CD4-positive, alpha-beta T cell treated with Interferon alpha-2 for 1 hour (primary cell): Measurements from ENCODE around the gene CHST15.
"Not testable (repeated sequence)": the region's sequence is repeated elsewhere in the genome, so short reads cannot be mapped to it uniquely, and the experiment has no call there.

Source experiments
- DNase-seq, 2 donors: peaks; one replicate each; pipeline ENCODE4 v3.0.0-alpha.2; 2020 to 2022

Gene CHST15

GRCh38 chr10:124042656-124043309 is 50.6 kb downstream of the CHST15 start:
- no peak for DNase-seq

- DNase-seq, result no peak
Observed at GRCh38 chr10:124041675-124042445, 51.5 kb downstream of the CHST15 start.

GRCh38 chr10:124040451-124041188 is 52.8 kb downstream of the CHST15 start:
- peak in 1 of 2 donors; percentile 30 for DNase-seq

- no peak for DNase-seq
Observed at GRCh38 chr10:124039483-124040013, 53.9 kb downstream of the CHST15 start.

- DNase-seq, result peak in 1 of 2 donors; percentile 18
Observed at GRCh38 chr10:124037784-124038183, 55.6 kb downstream of the CHST15 start.

- no peak for DNase-seq
Observed at GRCh38 chr10:124037286-124037685, 56.1 kb downstream of the CHST15 start.

DNA sequence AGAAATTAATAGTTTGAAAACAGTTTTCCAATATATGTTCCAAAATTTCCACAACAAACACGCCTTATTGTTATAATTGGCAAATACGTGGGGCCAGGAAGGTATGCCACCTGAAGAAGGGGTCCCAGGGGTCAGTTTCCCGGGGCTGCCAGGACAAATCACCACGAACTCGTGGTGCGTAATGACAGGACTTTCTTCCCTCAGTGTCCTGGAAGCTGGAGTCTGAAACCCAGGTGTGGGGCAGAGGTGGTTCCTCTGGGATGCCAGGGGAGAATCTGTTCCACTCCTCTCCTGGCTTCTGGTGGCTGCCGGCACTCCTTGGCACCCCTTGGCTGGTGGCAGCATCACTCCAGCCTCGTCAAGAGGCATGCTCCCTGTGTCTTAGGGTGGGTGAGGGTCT is 56.7 kb downstream of the CHST15 start:
- DNase-seq, result no peak

DNA sequence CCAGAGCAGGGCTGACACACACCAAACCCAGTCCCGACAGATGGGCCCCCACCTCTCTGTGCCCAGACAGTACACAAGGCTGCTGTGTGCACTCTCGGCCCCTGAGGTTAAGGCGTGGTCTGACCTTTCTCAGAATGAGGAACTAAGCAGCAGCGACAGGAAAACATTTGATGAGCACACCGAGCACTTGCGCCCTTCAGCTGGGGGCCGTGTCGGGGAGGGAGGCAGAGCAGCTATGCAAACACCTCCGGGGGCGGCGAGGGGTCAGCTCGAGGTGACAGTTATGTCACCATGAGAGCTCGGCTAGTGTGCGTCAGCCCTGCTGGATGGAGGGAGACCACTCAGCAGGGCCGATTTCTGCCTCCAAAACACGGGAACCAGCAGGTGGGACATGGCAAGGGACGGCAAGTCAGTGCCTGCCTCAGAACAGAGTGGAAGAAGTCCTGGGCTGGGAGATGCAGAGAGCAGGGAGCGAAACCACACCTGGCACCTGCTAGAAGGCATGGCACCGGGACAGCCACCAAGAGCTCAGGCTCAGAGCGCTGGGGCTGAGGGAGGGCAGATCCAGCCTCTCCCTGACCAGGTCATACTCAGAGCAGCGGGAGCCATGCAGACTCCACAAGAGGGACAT is 57.4 kb downstream of the CHST15 start:
- DNase-seq, result peak; percentile 31 to 87

DNA sequence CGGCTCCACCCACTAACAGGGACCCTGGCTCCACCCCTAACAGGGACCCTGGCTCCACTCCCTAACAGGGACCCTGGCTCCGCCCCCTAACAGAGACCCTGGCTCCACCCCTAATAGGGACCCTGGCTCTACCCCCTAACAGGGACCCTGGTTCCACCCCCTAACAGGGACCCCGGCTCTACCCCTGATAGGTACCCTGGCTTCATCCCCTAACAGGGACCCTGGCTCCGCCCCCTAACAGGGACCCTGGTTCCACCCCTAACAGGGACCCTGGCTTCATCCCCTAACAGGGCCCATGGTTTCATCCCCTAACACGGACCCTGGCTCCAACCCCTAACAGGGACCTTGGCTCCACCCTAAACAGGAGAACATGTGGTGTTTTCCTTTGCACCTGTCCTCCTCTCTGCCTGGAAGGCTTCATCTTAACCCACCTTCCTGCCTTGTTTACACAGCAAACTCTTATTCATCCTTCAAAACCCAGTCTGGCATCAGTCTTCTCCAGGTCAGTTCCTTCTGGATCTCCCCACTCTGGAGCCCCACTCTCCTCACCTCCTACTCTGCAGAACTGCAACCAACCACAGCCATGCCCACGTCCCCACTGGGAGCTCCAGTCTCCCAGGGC is 58.0 kb downstream of the CHST15 start:
- no peak for DNase-seq

- not testable (repeated sequence) for DNase-seq
Observed at GRCh38 chr10:124034576-124035305, 58.7 kb downstream of the CHST15 start.

DNA sequence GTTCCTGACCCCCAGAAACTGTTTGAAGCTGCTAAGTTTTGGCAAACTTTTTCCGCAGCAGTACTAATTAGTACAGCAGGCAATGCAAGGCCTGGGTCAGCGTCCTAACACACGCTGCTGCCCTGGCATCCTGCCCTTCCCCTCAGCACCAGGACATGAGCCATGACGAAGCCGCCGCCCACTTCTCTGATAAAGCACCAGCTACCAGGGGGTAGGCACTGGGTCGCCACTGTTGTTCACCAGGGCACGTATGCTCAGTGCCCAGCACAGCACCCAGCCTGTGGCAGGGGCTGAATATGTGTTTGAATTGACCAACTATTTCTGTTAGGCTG is 59.5 kb downstream of the CHST15 start:
- DNase-seq, result no peak

GRCh38 chr10:124032971-124033886 is 60.2 kb downstream of the CHST15 start:
- DNase-seq, result peak in 1 of 2 donors; percentile 15

DNA sequence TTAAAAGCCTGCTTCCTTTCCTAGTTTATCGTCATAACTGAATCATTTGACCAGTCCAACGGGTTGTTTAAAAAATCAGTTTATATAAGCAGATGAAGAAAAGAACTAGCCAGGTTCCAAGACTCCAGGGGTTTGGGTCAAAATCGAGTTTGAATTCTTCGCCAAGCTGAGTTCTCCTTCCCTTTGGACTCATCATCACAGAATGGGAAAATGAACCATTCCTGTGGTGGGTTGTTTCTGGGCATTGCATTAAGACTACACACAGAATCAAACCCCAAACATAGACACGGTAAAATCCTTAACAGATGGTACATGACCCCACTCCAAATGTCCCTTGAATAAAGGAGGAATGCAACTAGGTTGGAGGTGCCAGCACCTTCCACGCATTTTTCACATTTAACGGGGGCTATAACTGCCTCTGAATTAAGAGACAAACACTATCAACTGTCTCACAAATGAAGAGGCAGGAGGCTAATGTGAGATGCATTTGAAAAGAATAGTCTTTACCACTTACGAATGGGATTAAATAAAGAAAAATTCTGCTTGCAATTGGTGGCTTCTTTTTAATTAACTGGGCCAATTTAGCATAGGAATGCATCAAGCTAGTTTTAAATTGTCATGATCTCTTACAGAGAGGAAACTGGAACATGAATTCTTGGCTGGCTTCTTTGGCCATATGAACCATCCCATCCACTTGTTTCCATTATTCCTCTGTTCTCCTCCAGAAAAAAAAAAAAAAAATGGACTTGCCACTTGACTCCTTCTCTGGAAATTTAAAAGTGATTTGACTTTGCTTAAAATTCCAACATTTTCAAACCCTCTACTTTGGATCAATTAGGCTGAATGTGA is 61.1 kb downstream of the CHST15 start:
- no peak for DNase-seq

- no peak for DNase-seq
Observed at GRCh38 chr10:124030492-124031110, 62.8 kb downstream of the CHST15 start.

DNA sequence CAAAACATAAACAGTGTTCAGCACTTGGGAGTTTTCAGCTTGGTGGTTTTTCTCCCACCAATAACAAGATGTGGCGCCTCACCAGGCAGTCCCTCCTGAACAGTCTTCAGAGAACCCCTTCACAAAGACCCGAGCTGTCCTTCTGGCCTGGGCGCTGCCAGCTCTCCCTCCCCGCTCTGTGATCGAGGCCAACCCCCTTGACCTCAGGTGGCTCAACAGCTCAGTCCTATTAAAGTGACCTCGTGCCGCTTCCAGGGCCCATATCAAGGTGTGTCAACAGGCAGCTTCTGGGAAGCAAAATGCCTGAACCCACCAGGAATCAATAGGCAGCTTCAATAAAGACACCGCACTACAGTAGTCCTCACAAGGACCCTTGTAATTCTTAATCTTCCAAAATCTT is 63.3 kb downstream of the CHST15 start:
- DNase-seq, result no peak

DNA sequence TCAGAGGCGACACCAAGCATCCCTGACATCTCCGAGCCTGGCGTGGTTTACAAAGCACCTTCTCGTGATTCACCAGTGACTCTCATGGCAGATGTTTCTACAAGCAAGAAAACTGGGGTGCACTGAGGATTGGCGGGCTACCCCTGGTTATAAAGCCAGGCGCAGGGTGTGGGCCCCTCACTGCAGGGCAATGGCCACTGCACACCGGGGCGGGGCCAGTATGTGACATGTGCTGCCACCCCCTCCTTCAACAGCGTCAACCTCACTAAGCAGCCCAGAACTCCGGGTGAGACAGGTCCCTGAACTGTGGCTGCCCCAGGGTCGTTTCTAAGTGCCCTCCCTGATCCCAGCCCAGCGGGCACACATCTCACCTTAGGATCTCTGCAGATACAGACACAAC is 63.8 kb downstream of the CHST15 start:
- DNase-seq, result no peak

- no peak for DNase-seq
Observed at GRCh38 chr10:124028700-124029480, 64.5 kb downstream of the CHST15 start.

GRCh38 chr10:124027651-124028050 is 65.7 kb downstream of the CHST15 start:
- DNase-seq, result no peak
